ENCODE results near the gene CEBPE.

DNA sequence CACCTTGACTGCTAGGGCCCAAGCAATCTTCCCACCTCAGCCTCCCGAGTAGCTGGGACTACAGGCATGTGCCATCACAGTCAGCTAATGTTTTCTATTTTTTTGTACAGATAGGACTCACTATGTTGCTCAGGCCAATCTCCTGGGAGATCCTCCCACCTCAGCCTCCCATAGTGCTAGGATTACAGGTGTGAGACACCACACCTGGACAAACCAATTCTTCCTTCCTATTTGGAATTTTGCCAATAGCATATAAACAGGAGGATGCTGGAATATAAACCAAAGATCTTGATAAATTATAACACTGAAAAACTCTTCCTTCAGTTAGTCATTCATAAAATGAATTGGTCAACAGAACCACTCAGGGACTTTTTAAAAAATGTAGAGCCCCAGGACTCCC, 32.5 kb downstream of the CEBPE start:
- TF ChIP-seq CTCF (IDR thresholded peaks at IDR 0.05) (no peak), MXI1 (IDR thresholded peaks at IDR 0.05; ENCODE audit: low read depth, low read length) (no peak), CHD2 (IDR thresholded peaks at IDR 0.05; ENCODE audit: low read length, partially characterized antibody) (no peak), TEAD4 (IDR thresholded peaks at IDR 0.05; ENCODE audit: borderline replicate concordance, insufficient read depth) (no peak), EZH2phosphoT487 (IDR thresholded peaks at IDR 0.05; ENCODE audit: borderline replicate concordance, low read depth) (no peak), TAF1 (IDR thresholded peaks at IDR 0.05; ENCODE audit: borderline replicate concordance, low read depth, low read length) (no peak), MAX (IDR thresholded peaks at IDR 0.05; ENCODE audit: low read depth) (no peak), NFIC (IDR thresholded peaks at IDR 0.05; ENCODE audit: borderline replicate concordance) (no peak), GABPA (IDR thresholded peaks at IDR 0.05; ENCODE audit: low read depth) (no peak)
- TF ChIP-seq, protein P1, sequence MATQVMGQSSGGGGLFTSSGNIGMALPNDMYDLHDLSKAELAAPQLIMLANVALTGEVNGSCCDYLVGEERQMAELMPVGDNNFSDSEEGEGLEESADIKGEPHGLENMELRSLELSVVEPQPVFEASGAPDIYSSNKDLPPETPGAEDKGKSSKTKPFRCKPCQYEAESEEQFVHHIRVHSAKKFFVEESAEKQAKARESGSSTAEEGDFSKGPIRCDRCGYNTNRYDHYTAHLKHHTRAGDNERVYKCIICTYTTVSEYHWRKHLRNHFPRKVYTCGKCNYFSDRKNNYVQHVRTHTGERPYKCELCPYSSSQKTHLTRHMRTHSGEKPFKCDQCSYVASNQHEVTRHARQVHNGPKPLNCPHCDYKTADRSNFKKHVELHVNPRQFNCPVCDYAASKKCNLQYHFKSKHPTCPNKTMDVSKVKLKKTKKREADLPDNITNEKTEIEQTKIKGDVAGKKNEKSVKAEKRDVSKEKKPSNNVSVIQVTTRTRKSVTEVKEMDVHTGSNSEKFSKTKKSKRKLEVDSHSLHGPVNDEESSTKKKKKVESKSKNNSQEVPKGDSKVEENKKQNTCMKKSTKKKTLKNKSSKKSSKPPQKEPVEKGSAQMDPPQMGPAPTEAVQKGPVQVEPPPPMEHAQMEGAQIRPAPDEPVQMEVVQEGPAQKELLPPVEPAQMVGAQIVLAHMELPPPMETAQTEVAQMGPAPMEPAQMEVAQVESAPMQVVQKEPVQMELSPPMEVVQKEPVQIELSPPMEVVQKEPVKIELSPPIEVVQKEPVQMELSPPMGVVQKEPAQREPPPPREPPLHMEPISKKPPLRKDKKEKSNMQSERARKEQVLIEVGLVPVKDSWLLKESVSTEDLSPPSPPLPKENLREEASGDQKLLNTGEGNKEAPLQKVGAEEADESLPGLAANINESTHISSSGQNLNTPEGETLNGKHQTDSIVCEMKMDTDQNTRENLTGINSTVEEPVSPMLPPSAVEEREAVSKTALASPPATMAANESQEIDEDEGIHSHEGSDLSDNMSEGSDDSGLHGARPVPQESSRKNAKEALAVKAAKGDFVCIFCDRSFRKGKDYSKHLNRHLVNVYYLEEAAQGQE (IDR thresholded peaks at IDR 0.05; ENCODE audit: low read depth, low read length) = no peak

Data from SK-N-SH (cell line).